GM15510 (cell line): ENCODE data around the gene ST3GAL4.

ENCODE experiments used
- POLR2A ChIP-seq: IDR thresholded peaks from 3 replicates; pipeline ENCODE4 v1.6.1; 2011; ENCODE audit warnings: borderline replicate concordance; ENCODE audit not compliant: insufficient read length; ENCODE audit errors: extremely low read depth

The ST3GAL4 gene

GRCh38 chr11:126408901-126409619 lies 53.6 kb downstream of the ST3GAL4 start:
- TF ChIP-seq POLR2A = no peak

- TF ChIP-seq POLR2A = no peak
Measured at GRCh38 chr11:126409620-126409985, 54.1 kb downstream of the ST3GAL4 start.

GRCh38 chr11:126410649-126411048 lies 55.2 kb downstream of the ST3GAL4 start:
- TF ChIP-seq POLR2A = no peak

- no peak for TF ChIP-seq POLR2A
Measured at GRCh38 chr11:126411971-126412381, 56.5 kb downstream of the ST3GAL4 start.

- TF ChIP-seq POLR2A = no peak
Measured at GRCh38 chr11:126413426-126413825, 57.9 kb downstream of the ST3GAL4 start.

GRCh38 chr11:126413843-126414405 lies 58.4 kb downstream of the ST3GAL4 start:
- no peak for TF ChIP-seq POLR2A

- TF ChIP-seq POLR2A = no peak
Measured at GRCh38 chr11:126414615-126415014, 59.1 kb downstream of the ST3GAL4 start.

GRCh38 chr11:126415128-126415527 lies 59.6 kb downstream of the ST3GAL4 start:
- no peak for TF ChIP-seq POLR2A

- TF ChIP-seq POLR2A = no peak
Measured at GRCh38 chr11:126415669-126416420, 60.4 kb downstream of the ST3GAL4 start.

- TF ChIP-seq POLR2A = no peak
Measured at GRCh38 chr11:126416542-126417090, 61.1 kb downstream of the ST3GAL4 start.

- TF ChIP-seq POLR2A = no peak
Measured at GRCh38 chr11:126417091-126417862, 61.8 kb downstream of the ST3GAL4 start.

- no peak for TF ChIP-seq POLR2A
Measured at GRCh38 chr11:126418887-126419286, 63.4 kb downstream of the ST3GAL4 start.

- no peak for TF ChIP-seq POLR2A
Measured at GRCh38 chr11:126419801-126420697, 64.6 kb downstream of the ST3GAL4 start.
